Measurements from ENCODE around the gene BBS9. TPM values are rescaled to one million over a fixed set of nuclear protein-coding genes. Genes with fewer than 3 reads are reported as not detected.

The BBS9 gene
- total and polyA plus RNA-seq, 2 donors (not counting 3 experiments of a cell fraction or from before 2014, with no cell fraction given), result 5.7 to 17.4 TPM

DNA sequence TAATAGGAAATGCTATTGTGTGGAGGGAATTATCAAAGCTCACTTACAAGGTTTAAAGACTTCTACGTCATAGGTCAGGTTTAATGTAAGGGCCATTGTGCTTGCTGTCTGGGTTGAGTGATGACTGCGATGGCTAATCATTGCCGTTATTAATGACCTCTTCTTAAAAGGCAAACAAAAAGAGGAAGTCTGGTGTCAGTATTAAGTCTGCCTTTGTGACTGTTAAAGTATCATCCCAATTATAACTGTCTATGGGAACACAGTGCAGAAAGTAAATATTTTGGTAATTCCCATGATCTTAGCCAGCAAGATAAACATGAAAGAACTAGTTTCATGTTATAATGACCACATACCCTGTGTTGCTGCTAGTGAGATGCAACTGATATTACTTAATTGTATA lies 382.4 kb downstream of the BBS9 start:
- Histone ChIP-seq H3K4me2 (ENCODE audit: insufficient read depth, low read length) (no peak overlapping the region), H3K36me3 (ENCODE audit: control insufficient read depth in 2 of 2, extremely low read depth in 1 of 2, insufficient read depth in 2 of 2, low read length in 2 of 2) (no peaks in the 10 kb centered on the region), H3K9ac (replicated peaks; ENCODE audit: extremely low read depth, insufficient read depth, low read length) (no peak overlapping the region), H3K4me3 (replicated peaks in 1 of 3; ENCODE audit: insufficient read depth in 1 of 3, low read depth in 1 of 3, low read length in 3 of 3) (no peak overlapping the region), H3K9me1 (replicated peaks; ENCODE audit: control insufficient read depth, extremely low read depth, insufficient read depth, low read length) (no peaks in the 10 kb centered on the region), H3K9me3 (replicated peaks; ENCODE audit: control insufficient read depth, insufficient read depth, low read length) (no peaks in the 10 kb centered on the region), H3K79me2 (ENCODE audit: control insufficient read depth, insufficient read depth, low read length) (no peaks in the 10 kb centered on the region), H3K27ac (ENCODE audit: insufficient read depth, low read depth, low read length) (no peak overlapping the region), H3K27me3 (ENCODE audit: control insufficient read depth in 2 of 2, insufficient read depth in 2 of 2, low read length in 2 of 2) (no peaks in the 10 kb centered on the region), H2AFZ (ENCODE audit: low read depth, low read length) (peak overlapping the region; percentile 47), H3K4me1 (ENCODE audit: control insufficient read depth, extremely low read depth, insufficient read depth, low read length) (peaks cover 6% of the 10 kb centered on the region), H4K20me1 (replicated peaks; ENCODE audit: control insufficient read depth, extremely low read depth, insufficient read depth, low read length) (no peaks in the 10 kb centered on the region)
- DNase-seq (ENCODE audit: low read depth, low spot score), result peak; percentile 75
- TF ChIP-seq, protein P1, sequence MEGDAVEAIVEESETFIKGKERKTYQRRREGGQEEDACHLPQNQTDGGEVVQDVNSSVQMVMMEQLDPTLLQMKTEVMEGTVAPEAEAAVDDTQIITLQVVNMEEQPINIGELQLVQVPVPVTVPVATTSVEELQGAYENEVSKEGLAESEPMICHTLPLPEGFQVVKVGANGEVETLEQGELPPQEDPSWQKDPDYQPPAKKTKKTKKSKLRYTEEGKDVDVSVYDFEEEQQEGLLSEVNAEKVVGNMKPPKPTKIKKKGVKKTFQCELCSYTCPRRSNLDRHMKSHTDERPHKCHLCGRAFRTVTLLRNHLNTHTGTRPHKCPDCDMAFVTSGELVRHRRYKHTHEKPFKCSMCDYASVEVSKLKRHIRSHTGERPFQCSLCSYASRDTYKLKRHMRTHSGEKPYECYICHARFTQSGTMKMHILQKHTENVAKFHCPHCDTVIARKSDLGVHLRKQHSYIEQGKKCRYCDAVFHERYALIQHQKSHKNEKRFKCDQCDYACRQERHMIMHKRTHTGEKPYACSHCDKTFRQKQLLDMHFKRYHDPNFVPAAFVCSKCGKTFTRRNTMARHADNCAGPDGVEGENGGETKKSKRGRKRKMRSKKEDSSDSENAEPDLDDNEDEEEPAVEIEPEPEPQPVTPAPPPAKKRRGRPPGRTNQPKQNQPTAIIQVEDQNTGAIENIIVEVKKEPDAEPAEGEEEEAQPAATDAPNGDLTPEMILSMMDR (IDR thresholded peaks at IDR 0.05; ENCODE audit: extremely low read depth in 1 of 2, insufficient read depth in 1 of 2, low read depth in 1 of 2, low read length in 2 of 2), result no peak
- TF ChIP-seq POLR2A (IDR thresholded peaks at IDR 0.05; ENCODE audit: low read depth, low read length) (no peak), POLR2AphosphoS5 (IDR thresholded peaks at IDR 0.05; ENCODE audit: insufficient read depth, low read depth, low read length) (no peak), MYC (IDR thresholded peaks at IDR 0.05; ENCODE audit: low read depth, low read length) (no peak), EZH2 (IDR thresholded peaks at IDR 0.05; ENCODE audit: borderline replicate concordance, low read depth, low read length, severe bottlenecking) (no peak)
- POLR2A ChIA-PET, result no interaction called here
- peak; percentile 61 for FAIRE-seq
- no TSS peak for BruUV-seq (replicated peaks)
- CTCF ChIA-PET, result no interaction called here
- intact Hi-C loops (cut with micrococcal nuclease), result no loop called here
- dilution Hi-C loops (cut with MboI; ENCODE audit: extremely low pct_ligation_motif_present, low sequenced_read_pairs), result no loop called here

DNA sequence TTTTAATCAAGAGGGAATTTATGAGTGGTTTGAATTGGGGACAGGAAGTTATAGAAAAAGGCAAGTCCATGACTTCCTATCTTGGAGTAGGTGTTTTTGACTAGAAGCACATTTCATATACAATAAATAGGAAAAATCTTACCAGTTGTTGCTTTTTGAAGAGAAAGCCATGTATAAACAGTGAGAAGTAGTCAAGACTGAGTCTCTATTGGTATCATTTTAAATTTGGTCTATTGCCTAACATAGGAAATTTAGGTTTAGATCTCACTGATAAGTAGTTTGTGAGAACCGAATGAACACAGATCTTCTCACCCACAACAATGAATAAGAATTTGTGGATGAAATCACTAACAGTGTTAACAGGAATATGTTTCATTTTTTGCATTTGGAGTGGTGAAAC lies 387.2 kb downstream of the BBS9 start:
- no peak for DNase-seq (ENCODE audit: low read depth, low spot score)
- Histone ChIP-seq H3K9ac (replicated peaks; ENCODE audit: extremely low read depth, insufficient read depth, low read length) (no peak overlapping the region), H3K79me2 (ENCODE audit: control insufficient read depth, insufficient read depth, low read length) (no peaks in the 10 kb centered on the region), H4K20me1 (replicated peaks; ENCODE audit: control insufficient read depth, extremely low read depth, insufficient read depth, low read length) (no peaks in the 10 kb centered on the region), H3K36me3 (ENCODE audit: control insufficient read depth in 2 of 2, extremely low read depth in 1 of 2, insufficient read depth in 2 of 2, low read length in 2 of 2) (no peaks in the 10 kb centered on the region), H3K9me1 (replicated peaks; ENCODE audit: control insufficient read depth, extremely low read depth, insufficient read depth, low read length) (no peaks in the 10 kb centered on the region), H3K4me1 (ENCODE audit: control insufficient read depth, extremely low read depth, insufficient read depth, low read length) (peaks cover 5% of the 10 kb centered on the region), H3K27me3 (ENCODE audit: control insufficient read depth in 2 of 2, insufficient read depth in 2 of 2, low read length in 2 of 2) (no peaks in the 10 kb centered on the region), H2AFZ (ENCODE audit: low read depth, low read length) (no peak overlapping the region), H3K4me2 (ENCODE audit: insufficient read depth, low read length) (no peak overlapping the region), H3K4me3 (replicated peaks in 1 of 3; ENCODE audit: insufficient read depth in 1 of 3, low read depth in 1 of 3, low read length in 3 of 3) (no peak overlapping the region), H3K9me3 (replicated peaks; ENCODE audit: control insufficient read depth, insufficient read depth, low read length) (no peaks in the 10 kb centered on the region), H3K27ac (ENCODE audit: insufficient read depth, low read depth, low read length) (no peak overlapping the region)
- no peak for TF ChIP-seq JUN (IDR thresholded peaks at IDR 0.05; ENCODE audit: borderline replicate concordance, insufficient read depth, insufficient read length, low read depth)
- no peak for TF ChIP-seq POLR2A (IDR thresholded peaks at IDR 0.05; ENCODE audit: low read depth, low read length)
- TF ChIP-seq, protein P1 (IDR thresholded peaks at IDR 0.05; ENCODE audit: extremely low read depth in 1 of 2, insufficient read depth in 1 of 2, low read depth in 1 of 2, low read length in 2 of 2), result no peak
- ChIA-PET CTCF (no interaction called here), POLR2A (no interaction called here)
- intact Hi-C loops (cut with micrococcal nuclease), result no loop called here
- no peak for FAIRE-seq
- no TSS peak for BruUV-seq (replicated peaks)
- dilution Hi-C loops (cut with MboI; ENCODE audit: extremely low pct_ligation_motif_present, low sequenced_read_pairs), result no loop called here

Data from endothelial cell of umbilical vein (primary cell).